ENCODE results near the gene GCNT2. TPM values are rescaled to one million over a fixed set of nuclear protein-coding genes. Genes with fewer than 3 reads are reported as not detected.

GCNT2 gene
- total RNA-seq, 4 donors from 2014 or later, result 3.8 to 7.9 (median 6.0) TPM

DNA sequence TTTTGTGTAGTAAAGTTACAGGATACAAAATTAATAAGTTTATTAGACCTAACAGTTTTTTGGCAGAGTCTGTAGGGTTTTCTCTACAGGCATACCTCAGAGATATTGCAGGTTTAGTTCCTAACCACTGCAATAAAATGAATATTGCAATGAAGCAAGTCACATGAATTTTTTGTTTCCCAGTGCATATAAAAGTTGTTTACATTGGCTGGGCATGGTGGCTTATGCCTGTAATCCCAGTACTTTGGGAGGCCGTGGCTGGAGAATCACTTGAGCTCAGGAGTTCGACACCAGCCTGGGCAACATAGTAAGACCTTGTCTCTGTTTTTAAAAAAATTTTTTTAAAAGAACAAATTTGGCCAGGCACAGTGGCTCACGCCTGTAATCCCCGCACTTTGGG is 157.3 kb downstream of the GCNT2 start:
- DNase-seq (ENCODE audit: low spot score), result no peak
- TF ChIP-seq, protein P1, sequence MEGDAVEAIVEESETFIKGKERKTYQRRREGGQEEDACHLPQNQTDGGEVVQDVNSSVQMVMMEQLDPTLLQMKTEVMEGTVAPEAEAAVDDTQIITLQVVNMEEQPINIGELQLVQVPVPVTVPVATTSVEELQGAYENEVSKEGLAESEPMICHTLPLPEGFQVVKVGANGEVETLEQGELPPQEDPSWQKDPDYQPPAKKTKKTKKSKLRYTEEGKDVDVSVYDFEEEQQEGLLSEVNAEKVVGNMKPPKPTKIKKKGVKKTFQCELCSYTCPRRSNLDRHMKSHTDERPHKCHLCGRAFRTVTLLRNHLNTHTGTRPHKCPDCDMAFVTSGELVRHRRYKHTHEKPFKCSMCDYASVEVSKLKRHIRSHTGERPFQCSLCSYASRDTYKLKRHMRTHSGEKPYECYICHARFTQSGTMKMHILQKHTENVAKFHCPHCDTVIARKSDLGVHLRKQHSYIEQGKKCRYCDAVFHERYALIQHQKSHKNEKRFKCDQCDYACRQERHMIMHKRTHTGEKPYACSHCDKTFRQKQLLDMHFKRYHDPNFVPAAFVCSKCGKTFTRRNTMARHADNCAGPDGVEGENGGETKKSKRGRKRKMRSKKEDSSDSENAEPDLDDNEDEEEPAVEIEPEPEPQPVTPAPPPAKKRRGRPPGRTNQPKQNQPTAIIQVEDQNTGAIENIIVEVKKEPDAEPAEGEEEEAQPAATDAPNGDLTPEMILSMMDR (IDR thresholded peaks at IDR 0.05), result no peak
- ATAC-seq (ENCODE audit: low FRiP score), result no peak

Small RNAs within 50 kb of the gene (small RNA-seq; reads per million reads assigned to genes)
- not detected for gene RF00019

Other genes starting within 250 kb of the GCNT2 start
- not detected for gene TFAP2A, start 106.3 kb upstream of the GCNT2 start, total RNA-seq
- gene C6orf52, start 173.3 kb downstream of the GCNT2 start, total RNA-seq, result not detected
- 10 to 100 TPM; 10.7 to 36.5 (median 15.1) TPM for gene PAK1IP1, start 173.6 kb downstream of the GCNT2 start, total RNA-seq
- 100 to 1,000 TPM in 2 of 4 donors, 10 to 100 TPM in 2; 97.9 to 144 (median 116) TPM for gene TMEM14C, start 201.7 kb downstream of the GCNT2 start, total RNA-seq
- gene TMEM14B, start 226.5 kb downstream of the GCNT2 start, total RNA-seq, result 100 to 1,000 TPM in 1 of 4 donors, 10 to 100 TPM in 3; 69.1 to 100 (median 73.7) TPM